GM21528 (cell line): ENCODE measurements around the gene TBXA2R.

Experiments used
- ATAC-seq: cut with Tn5 transposase; IDR thresholded peaks from one replicate; pipeline ENCODE4 v1.9.1; 2021; ENCODE audit warnings: mild to moderate bottlenecking, moderate library complexity; ENCODE audit not compliant: unreplicated experiment, low FRiP score

Gene TBXA2R

DNA sequence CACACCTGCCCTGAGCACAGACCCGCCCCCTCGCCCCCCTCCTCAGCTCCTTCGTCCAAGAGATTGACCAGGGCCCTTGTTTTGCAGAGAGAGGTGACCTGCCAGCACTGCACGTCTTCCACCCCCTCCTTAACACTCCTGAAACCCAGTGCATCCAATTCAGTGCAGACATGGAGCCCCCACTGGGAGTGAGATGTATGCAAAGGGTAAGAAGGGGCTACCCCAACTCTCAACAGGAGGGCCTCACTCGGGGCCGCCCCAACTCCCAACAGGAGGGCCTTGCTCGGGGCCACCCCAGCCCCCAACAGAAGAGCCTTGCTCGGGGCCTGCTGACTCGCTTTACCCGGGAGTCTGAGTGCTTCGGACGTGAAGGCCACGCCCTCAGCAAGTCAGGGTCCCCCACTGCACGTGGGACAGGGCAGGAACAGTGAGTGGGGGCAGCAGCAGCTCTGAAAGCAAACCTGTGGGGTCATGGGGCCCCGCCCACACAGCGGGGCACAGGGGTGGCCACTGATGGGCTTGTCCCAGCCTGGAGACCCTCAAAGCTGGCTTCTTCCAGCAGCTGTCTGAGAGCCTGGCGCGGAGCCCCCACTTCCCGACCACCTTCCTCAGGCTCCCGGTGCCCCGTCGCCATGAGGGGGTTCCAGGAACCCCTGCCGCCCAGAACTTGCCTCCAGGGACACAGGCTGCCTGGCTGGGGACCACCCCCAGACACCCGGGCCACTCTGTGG lies 14.3 kb upstream of the TBXA2R start:
- ATAC-seq, result no peak

DNA sequence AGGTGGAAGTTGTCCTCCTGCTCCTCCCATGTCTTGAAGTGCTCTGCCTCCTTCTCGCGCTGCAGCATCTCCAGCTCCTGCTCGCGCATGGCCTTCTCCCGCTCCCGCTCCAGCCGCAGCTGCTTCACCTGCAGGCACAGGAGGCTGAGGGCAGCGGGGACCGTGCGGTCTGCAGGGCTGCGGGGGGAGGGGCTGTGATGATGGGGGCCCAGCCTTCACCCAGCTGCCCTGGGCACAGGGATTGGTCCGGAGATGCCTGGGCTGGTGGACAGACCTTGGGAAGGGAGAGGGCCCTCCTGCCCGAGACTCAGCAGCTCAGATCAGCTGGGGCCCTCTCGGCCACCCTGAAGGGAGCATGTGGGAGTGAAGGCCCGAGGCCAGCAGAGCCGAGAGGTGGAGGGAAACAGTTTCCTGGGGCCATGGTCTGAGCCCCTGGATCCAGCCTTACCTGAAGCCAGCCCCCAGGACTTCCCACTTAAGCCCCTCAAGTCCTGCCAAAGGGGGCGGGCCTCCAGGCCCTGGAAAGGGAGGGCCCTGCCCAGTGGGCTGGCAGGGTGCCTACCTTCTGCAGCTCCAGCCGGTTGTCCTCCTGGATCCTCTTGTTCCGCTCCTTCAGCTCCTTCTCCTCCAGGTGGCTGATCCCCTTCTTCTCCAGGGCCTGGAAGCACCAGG lies 13.6 kb upstream of the TBXA2R start:
- ATAC-seq, result no peak

DNA sequence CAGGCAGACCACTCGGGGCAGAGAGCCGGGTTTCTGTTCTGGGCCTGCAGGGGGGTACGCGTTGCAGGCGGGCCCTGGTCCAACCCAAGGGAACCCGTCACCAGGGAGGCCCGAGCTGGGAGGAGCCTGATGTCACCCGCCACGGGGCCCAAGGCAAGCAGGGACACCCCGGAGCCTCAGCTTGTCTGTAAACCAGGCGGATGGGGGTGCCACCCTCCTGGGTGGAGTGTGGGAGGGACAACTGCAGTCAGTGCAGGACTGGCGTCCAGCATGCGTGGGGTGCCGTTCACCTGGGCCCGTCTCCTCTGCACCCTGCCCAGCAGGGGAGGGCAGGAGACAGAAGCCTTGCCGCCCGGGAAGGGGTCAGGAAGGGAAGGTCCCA lies 12.9 kb upstream of the TBXA2R start:
- ATAC-seq, result no peak

- no peak for ATAC-seq
Measured at GRCh38 chr19:3618811-3619630, 12.3 kb upstream of the TBXA2R start.

DNA sequence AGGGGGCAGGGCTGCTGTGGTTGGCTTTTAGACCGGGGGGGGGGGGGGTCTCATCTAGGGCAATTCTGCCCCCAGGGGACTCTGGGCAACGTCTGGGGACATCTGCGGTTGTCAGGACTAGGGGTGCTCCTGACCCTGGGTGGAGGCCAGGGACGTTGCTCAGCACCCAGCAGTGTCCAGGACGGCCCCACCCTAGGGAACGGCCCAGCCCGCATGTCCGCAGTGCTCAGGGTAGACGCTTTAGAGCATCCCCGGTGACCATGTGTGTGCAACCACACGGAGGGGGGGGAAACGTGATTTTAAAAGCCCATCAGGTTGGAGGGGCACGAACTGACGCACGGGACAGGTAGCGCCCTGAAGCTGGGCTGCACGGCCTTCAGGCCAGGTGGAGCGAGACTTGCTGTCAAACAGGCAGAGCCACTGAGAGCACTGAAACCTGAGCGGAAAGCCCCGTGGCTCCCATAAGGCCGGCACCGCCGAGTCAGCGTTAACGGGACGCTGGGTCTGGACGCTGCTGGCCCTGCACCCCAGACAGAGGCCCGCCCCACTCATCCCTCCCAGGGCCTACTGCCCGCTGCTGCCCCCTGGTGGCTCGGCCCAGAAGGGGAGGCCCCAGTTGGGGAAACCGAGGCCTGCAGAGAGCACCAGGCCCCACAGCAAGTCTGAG lies 11.6 kb upstream of the TBXA2R start:
- no peak for ATAC-seq

- no peak for ATAC-seq
Measured at GRCh38 chr19:3617463-3617862, 10.8 kb upstream of the TBXA2R start.

DNA sequence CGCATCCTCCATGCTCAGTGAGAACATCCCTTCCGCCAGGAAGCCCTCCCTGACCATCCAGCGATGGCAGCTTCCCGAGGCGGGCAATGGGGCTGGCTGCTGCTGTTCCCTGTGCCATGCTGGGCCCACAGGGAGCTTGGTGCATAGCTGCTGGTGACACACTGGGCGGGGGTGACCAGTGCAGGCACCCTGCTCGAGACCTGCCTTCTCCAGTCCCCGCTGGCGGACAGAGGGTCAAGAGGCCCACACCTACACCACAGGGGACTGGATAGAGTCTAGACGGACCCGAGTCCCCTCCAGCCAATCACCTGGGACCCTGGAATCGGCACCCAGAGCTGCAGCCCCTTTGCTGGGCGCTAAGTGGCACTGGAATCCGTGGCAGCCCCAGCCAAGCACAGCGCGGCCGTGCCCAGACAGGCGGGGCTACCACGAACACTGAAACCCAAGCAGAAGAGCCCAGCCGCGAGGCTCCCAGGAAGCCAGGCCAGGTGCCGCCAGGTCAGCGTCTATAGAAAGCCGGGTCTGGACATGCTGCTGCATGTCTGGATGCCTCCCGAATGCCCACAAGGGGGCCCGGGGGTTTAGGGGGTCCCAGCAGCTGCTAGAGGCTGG lies 9.0 kb upstream of the TBXA2R start:
- ATAC-seq, result no peak

- no peak for ATAC-seq
Measured at GRCh38 chr19:3614858-3615505, 8.3 kb upstream of the TBXA2R start.

DNA sequence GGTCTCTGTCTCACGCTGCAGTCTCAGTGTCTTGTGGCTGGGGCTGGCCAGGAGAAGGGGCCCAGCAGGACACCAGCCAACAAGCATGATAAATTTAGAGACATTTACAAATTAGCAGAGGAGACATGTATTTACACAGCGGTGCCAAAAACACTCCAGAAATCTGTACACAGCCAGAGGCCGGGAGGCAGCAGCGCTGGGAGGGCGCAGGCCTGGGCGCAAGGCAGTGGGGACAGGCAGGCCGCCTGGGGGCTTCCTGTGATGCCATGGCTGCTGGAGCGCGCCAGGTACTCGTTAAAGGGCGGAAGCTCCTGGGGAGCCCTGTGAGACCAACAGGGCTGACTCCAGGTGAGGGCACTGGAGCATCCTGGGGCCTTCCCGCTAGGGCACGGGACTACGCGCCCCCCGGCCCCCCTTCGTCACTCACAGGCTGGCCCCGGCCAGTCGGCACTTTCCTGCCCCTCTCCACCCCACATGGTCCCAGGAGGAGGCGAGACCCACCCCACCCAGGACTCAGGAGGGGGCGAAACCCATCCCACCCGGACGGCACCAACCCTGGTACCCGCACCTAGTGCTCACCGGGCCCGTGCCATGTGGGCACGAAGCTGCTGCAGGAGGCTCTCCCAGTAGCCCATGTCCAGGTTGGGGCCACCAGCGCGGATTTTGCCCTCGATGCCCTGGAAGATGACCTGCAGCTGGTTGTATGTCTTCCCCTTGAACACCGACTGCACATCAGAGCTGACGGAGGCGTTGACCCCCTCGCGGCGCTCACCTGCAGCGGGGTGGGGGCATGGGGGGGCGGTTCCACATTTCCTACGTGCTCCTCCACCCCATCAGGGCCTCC lies 7.4 kb upstream of the TBXA2R start:
- no peak for ATAC-seq

DNA sequence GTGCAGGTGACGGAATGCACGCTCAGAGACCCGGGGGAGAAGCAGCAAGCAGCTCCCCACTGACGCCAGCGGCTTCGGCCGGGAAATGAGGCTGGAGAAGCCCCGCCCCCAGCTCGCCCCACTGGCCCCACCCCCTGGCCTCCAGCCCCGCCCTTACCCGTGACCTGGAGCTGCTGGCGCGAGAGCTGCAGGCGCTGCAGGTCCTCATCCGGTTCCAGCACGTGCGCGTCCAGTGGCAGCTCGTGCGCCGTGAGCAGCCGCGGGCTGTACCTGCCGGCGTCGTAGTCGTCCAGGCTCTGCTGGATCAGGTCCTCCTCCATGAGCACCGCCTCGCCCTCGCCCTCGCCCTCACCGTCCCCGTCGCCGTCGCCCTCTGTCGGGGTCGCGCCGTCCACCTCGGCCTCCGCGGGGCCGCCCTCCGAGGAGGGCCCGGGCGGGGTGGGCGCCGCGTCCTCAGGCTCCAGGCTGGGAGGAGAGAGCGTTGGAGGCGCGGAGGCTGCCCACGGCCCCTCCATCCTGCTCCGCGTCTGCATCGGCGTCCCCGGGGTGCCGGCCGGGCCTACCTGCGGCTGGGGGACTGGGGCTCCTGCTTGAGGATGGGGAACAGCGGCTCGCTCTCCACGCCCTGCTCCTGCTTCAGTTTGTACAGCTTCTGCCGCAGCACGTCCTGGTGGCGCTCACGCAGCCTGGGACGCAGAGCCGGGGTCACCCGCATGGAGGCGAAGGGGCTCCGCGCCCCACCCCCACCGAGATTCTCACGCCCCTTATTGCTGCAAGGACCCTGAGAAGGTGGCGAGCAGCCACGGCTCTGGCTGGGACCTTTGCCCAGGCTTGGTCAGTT lies 6.4 kb upstream of the TBXA2R start:
- ATAC-seq, result no peak

- no peak for ATAC-seq
Measured at GRCh38 chr19:3612330-3612729, 5.7 kb upstream of the TBXA2R start.

GRCh38 chr19:3611841-3612240 lies 5.2 kb upstream of the TBXA2R start:
- ATAC-seq, result no peak

DNA sequence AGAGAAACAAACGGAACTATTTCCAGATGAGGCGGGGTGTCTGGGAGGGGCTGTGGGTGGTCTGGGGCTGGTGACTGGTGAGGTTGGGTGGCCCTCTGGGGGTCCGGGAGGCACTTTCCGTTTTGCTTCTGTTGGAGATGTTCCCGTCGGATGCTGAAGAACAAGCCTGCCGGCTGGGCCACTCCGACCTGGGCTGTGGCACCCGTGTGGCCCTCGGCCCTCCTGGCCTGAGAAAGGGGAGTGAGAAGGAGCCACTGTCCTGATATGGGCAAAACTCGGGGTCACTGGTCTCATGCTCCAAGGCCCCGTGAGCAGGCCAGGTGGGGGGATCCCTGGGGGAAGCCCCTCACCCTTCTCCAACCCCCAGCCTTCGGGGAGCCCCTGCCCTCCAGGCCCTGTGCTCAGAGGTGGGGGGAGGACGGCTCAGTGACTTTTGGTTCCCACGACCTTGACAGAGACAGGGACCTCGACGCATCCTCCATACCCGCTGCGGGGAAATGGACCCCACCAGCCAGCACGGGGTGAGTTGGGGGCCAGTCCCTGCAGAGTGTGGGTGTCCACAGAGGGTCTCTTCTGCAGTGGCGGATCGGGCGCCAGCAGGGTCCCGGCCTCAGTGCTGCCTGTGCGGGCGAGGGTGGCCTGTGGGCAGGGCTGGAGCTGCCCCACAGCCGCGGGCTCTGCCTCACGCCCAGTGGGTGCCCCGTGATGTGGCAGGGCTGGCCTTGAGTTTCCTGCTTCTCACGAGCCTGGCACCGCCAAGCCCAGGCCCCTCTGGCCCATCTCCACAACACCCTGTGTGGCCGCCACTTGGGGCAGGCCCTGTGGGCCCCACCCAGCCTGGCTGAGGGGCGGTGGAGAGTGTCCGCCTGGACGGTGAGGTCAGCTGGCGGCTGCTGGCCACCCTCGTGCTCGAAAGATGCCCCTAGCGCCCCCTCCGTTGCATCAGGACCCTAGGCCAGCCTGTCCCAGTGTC lies 4.4 kb upstream of the TBXA2R start:
- no peak for ATAC-seq

DNA sequence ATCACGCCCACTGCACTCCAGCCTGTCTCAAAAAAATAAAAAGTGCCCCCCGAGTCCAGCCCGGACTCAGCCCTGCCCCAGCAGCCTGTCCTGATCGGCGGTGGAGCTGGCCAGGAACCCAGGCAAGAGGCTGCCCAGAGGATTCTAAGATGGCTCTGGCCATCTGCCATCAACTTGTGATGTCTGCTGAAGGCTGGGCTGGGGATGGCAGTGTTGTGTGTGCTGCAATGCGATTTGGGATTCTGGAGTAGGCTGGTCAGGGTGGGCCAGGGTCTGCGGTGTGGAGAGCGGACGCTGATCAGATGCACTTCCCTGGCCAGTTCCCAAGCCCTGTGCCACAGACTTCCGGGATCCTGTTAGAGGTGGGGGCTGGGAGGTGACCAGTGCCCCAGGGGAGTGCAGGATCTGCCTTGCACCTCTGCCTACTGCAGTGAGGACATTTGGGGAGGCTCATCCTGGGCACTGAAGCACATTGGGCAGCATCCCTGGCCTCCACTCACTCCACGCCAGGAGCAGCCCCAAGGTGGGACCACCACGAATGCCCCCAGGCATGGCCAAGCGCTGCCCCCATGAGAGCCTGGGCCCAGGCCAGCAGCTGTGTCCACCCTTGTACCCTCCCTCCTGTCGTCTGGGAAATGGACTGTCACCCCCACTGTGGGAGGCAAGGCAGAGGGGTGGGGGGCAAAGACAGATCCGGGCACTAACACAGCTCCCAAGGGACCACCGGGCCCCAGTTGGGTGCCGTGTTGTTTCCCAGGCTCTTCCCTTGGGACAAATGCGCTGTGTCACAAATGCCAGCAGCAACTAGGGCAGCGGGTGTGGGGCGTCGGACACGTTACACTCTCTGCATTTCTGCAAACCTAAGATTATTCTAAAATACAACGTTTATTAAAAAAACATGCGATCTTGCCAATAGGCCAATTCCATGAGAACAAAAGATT lies 3.4 kb upstream of the TBXA2R start:
- no peak for ATAC-seq

DNA sequence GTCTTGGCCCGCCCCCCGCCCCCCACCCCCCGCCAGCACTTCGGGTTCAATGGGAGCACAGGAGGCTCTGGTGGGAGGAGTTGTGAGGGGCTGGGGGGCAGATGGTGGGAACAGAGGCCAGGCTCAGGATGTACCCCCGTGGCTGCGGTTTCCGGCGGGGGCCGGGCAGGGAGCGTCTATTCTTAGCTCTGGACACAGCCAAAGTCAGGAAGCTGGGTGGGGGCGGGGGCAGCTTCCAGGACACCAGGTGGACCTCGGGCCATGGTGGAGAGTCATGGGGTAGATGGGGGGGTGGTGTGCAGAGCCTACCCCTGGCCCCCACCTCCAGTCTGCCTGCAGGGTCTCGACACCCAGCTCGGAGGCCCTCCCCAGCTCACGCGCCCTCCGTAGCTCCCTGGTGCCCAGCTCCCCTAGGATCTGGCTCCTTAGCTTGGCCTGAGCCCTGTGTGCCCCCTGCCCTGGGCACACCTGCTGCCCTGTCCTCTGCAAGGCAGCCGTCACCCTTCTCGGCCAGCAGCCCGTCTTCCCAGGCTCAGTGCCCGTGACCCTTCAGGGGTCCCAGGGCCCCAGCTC lies 2.2 kb upstream of the TBXA2R start:
- ATAC-seq, result no peak
